Epidermal melanocyte (primary cell): Measurements from ENCODE around the gene OR52L1.
A peak's percentile ranks its signal among the peaks of the same experiment; 100 is the strongest.
"Not testable (repeated sequence)": the region's sequence is repeated elsewhere in the genome, so short reads cannot be mapped to it uniquely, and the experiment has no call there.

Source experiments
- DNase-seq: peaks from one replicate; pipeline ENCODE4 v3.0.0; 2011; ENCODE audit warnings: low spot score; ENCODE audit not compliant: insufficient read length

The OR52L1 gene

GRCh38 chr11:5986885-5987284 lies at the start of gene OR52L1:
Gene OR52L1 (minus strand): TSS chr11:5986985. CDS start chr11:5986930, 55 bp downstream.
- DNase-seq: no peak

GRCh38 chr11:6030708-6031405 lies 44.1 kb upstream of the OR52L1 start, which contains the start of gene OR56A1:
Gene OR56A1 (minus strand): TSS chr11:6030758. CDS start chr11:6027692, 3,066 bp downstream.
- DNase-seq: no peak

- no peak for DNase-seq
These were observed 40.7 kb upstream of the OR52L1 start for GRCh38 chr11:6027501-6027900.

DNA sequence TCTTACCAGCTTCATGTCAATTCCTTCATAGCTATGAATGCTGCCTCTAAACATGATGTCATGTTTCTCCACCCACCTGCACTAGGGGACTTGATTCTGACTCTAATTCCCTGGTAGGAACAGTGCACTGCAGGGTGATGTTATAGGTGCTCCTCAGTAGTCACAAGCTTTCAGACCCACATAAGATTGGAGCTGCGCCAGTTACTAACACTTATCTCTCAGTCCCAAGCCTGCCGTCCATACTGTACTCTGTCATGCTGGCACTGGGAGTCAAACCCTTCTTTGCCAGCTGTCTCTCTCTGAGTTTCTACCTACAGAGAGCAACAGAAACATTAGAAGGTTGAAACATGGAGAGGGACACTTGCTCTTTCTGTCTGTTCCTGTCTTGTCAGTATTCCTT lies 38.3 kb upstream of the OR52L1 start:
- DNase-seq: no peak

DNA sequence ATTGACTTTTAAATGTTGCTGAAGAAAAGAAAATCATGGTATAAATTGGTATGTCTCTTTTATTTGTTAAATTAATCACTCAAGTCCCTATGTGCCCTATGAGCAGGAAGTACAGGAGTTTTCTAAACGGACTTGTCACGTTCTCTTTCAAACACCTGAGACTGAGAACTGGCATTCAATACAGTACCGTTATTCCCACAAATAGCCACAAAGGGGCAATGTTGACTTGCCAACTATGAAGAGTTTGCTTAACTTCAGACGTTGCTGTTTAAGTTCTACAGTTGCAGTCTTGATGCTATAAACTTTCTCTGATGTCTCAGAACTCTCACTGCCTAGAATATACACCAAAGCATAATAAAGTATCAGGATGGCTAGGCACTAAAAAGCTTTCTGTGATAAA lies 36.2 kb upstream of the OR52L1 start:
- DNase-seq: no peak

- no peak for DNase-seq
These were observed 26.3 kb upstream of the OR52L1 start for GRCh38 chr11:6013042-6013441.

DNA sequence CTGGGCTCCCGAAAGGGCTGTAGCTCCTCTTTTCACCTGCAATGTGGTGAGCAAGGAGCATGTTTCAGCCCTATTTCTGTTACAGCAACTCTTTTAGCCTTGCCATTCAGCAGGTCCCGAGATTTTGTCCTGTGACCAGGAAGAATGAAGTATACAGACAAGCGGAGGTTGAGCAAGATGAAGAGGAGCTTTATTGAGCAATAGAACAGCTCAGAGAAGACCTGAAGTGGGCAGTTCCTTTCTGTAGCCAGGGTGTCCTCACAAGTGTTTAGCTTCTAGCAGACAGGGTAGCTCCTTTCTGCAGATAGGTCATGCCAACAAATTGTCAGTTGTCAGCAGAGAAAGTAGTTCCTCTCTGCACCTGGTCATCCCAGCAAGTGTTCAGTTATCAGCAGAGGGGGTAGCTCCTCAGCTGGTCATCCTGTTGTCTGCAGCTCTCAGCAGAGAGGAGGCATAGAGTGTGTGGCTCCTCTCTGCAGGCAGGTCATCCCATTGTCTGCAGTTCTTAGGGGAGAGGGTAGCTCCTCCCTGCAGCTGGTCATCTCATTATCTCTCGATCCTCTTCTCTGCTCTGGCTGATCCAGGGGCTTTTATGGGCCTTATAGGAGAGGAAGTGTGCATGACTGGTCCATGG lies 25.4 kb upstream of the OR52L1 start:
- DNase-seq: no peak

DNA sequence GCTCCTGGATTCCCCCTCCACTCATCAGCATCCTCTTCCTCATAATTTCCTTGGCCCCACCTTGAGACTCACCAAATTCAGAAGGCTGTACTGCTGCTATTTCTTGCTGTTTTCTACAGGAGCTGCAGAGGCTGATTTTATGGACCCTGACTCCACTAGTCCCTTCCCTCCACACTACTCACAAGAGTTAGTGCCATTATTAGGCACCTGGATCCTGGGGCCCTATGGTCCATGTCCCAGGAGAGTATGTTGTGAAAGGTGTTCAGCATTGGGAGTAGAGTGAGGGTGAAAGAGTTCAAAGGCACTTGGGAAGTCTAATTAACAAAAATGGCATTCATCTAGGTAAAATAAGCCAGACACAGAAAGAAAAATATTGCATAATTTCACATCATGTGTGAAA lies 20.1 kb upstream of the OR52L1 start, which contains the start of gene OR56A4:
Gene OR56A4 (minus strand): TSS at position 101 of the 400 bp plus-strand sequence. CDS start 3,954 bp downstream, outside the sequence.
- DNase-seq: no peak

DNA sequence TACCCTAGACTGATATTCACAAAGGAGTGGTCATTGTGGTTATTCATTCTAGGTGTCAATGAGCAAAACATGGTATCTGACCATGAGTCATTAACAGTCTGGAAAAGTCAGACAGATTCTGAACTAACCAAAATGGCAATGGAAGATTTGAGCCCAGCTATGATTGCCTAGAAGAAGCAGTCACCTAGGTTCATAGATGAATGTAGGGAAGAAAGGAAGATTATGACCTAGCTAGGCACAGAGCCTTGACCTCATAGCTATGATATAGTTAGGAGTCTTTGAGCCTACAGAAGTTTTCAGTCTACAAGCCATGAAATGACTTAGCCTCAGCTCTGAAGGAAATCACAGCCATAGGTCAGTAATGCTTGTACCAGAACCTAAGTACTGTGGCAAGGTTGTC lies 19.6 kb upstream of the OR52L1 start:
- DNase-seq: no peak

DNA sequence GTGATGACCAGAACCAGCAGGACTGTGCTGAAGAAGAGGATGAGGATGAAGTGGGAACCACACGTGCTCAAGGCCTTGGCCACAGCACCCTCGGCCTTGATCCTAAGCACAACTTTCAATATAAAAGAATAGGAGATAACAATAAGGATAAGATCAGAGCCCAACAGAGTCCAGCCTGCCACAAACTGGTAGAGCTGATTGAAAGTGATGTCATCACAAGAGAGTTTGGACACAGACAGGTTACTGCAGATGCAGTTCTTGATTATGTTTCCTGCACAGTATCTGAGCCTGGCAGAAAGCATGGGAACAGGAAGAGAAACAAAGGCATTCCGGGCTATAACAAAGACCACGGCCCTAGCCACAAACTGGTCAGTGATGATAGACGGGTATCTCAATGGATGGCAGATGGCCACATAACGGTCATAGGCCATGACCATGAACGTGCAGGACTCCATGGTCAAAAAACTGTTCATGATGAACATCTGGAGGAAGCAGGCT lies 15.5 kb upstream of the OR52L1 start:
- DNase-seq: no peak

- DNase-seq: no peak
These were observed 8.0 kb upstream of the OR52L1 start for GRCh38 chr11:5994791-5995190.

DNA sequence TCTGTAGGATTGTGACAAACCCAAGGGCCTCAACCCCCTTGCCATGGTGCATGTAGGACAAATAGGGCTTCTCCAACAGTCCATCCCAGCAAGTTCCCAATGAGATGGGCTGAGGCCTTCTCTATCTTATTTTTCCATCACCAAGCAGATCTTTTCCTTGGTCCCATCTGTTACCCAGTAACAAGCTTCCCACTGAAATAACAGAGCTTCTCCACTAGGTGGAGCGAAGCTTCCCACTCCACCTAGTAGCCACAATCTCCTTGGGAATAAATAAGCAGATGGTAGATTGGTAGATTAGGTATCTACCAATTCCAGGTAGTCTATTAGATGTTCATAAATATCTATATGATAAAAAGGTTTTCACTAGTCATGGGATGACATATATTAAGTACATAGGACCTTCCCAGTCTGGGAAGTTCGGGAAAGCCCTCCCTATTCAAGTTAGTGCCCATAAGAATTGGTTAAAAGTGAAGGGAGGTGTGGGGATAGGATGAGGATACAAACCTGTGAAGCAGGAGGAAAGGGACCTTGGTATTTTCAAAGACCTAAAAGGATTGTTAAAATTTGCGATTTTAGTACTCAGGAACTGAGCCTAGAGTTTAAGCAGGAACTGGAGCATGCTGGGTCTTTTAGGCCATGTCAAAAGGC lies 5.9 kb upstream of the OR52L1 start:
- peak; percentile 50 for DNase-seq

DNA sequence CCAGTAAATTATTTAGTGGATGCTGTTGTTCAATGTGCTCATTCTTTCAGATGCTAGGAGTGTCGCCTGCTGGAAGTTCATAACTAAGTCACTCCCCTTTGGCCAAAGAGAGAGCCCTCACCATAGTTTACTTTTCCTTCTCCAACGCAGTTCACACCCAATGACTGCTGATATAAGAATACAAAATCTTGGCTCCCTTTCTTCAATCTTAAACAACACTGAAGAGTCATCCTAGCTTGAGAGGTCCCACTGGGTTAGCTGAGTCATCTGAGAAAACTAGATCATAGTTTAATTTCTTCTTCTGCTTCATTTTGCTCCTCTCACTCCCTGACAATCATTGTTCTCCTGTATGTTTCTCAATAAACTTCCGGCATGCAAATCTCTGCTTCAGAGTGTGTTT lies 5.4 kb upstream of the OR52L1 start:
- DNase-seq: no peak

- no peak for DNase-seq
These were observed 2.4 kb upstream of the OR52L1 start for GRCh38 chr11:5989203-5989602.

DNA sequence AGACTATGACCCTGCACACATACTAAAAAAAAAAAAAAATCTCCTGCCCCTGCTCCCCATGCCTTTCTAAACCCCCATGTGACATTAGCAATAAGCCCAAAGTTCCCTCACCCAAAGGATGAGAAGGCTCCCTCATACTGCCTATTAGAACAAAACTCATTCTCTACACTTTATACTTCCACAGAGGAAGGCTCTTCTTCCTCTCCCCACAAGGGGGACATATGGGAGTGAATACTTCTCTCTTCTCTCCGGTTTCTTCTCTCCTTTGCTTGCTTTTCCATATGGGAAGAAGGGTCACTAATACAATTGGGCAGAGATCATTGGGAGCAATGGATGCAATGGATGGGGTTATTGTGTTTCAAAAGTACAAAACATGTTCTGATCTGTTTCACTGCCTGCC lies 3.3 kb downstream of the OR52L1 start:
- DNase-seq: no peak

- no peak for DNase-seq
These were observed 13.3 kb downstream of the OR52L1 start for GRCh38 chr11:5973530-5973929.

- DNase-seq: no peak
These were observed 18.4 kb downstream of the OR52L1 start, which contains the start of gene OR56A5 for GRCh38 chr11:5968394-5968793. Gene OR56A5 (minus strand): TSS chr11:5968494. CDS start chr11:5968494, 0 bp downstream.

DNA sequence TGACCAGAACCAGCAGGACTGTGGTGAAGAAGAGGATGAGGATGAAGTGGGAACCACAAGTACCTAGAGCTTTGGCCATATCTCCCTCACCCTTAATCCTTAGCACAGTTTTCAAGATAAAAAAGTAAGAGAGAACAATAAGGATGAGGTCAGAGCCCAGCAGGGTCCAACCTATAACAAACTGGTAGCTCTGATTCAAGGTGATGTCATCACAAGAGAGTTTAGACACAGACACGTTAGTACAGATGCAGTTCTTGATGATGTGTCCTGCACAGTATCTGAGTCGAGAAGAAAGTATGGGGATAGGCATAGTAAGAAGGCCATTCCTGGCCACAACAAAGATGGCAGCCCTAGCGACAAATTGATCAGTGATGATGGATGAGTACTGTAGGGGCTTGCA lies 19.1 kb downstream of the OR52L1 start:
- no peak for DNase-seq

DNA sequence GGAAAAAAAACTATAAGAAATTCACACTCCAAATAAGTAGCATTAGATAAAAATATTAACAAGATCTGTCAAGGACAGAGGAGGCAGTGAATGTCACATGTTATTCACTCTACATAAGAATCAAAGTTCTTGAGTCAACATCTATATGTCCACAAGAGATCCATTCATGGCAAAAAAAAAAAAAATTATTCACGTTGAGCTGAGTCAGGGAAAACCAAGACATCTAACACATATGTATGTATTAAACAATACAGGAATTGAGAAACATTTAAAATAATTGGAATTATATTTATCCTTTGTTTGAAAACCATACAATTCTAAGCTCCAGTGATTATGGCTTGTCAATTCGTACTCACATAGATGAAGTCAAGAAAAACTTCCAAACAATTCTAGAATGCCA lies 19.8 kb downstream of the OR52L1 start:
- DNase-seq: no peak

DNA sequence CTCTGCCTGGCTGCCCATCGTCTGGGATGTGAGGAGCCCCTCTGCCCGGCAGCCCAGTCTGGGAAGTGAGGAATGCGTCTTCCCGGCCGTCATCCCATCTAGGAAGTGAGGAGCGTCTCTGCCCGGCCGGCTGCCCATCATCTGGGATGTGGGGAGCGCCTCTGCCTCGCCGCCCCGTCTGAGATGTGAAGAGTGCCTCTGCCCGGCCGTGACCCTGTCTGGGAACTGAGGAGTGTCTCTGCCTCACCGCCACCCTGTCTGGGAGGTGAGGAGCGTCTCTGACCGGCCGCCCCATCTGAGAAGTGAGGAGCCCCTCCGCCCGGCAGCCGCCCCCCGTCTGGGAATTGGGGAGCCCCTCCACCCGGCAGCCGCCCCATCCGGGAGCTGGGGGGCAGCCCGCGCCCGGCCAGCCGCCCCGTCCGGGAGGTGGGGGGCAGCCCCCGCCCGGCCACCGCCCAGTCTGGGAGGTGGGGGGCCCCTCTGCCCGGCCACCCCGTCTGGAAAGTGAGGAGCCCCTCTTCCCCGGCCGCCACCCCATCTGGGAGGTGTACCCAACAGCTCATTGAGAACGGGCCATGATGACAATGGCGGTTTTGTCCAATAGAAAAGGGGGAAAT lies 26.0 kb downstream of the OR52L1 start:
- DNase-seq: not testable (repeated sequence)

GRCh38 chr11:5955586-5955985 lies 31.2 kb downstream of the OR52L1 start:
- DNase-seq: no peak

DNA sequence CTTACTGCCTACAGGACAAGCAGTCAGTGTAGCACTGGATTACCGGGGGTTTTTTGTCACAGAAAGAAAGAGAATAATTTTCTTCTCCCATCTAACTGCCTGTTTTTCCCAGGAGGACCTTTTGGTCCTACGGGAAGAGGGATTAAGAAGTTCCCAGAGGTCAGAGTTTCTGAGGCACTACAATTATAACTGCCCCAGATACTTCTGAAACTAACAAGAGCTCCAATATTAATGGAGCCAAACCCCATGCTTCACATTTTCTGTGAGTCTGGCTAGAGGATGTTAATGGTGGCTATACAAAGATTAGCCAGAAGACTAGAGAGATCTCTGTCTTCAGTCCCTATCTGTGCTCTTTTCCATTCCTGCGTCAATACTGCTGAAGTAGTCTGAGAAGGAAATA lies 44.8 kb downstream of the OR52L1 start, which contains the start of gene OR56A3:
Gene OR56A3 (plus strand): TSS at position 301 of the 400 bp plus-strand sequence. CDS start 5,096 bp downstream, outside the sequence.
- no peak for DNase-seq
